NCI-H2171 (cell line): ENCODE results near the gene OPALIN.
A peak's percentile ranks its signal among the peaks of the same experiment; 100 is the strongest.

Source experiments
- DNase-seq: peaks from one replicate; lab custom pipeline; 2025; lab: John Stamatoyannopoulos, UW

Gene OPALIN

DNA sequence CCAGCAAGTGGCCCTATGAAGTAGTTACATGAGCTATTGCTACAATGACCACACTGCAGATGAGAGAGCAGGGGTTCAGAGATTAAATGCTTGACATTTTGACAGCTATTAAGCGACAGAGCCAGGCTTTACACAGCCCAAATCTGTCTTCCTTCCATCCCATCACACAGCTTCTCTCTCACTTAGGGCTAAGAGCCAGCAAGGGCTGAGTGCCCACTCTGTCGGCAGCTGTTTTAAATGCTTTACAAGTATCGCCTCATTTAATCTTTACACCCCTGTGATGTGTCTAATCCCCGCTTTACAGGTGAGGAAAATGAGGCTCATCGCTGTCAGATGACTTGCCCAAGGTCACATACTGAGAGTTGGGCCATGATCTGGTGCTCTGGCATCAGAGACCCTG, 15.2 kb upstream of the OPALIN start:
- DNase-seq = no peak

DNA sequence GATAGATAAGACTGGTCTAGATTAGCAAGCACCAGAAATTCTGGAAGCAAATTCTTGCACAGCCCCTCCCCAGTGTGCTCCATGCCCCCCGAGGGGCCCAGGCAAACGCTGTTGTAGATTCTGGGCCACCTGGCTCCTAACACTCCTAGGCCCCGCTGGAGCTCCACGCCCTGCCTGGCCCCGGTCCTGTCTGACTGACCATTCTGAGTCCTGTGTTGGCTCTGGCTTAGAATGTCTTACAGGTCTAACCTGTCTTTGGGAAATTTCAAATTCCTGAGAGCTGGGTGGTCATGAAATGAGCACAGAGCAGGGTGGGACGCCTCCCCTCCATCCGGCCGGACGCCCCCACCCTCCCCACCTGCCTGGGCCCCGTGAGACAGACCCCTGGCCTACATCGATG, 12.6 kb upstream of the OPALIN start:
- no peak for DNase-seq

DNA sequence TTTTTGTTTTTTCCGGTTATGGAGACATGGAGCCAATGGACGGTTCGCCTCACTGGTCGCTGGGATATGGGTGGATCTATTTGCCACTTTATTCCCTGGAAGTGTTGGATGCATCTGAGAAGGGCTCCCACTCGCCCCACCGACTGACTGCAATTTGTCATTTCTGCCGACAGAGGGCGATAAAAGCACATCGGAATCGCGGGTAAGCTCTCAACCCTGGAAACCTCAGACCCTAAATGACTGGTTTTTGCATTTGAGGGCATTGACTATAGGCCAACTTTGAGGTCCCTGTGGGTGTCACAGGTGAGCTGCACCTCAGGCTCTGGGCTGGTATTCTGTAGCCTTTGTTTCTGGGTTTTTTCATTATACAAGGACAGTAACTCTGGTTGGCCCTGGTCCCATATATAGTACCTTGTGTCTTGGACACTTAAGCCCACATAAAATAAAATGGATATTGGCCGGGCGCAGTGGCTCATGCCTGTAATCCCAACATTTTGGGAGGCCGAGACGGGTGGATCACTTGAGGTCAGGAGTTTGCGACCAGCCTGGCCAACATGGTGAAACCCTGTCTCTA, 11.9 kb upstream of the OPALIN start:
- DNase-seq = no peak

DNA sequence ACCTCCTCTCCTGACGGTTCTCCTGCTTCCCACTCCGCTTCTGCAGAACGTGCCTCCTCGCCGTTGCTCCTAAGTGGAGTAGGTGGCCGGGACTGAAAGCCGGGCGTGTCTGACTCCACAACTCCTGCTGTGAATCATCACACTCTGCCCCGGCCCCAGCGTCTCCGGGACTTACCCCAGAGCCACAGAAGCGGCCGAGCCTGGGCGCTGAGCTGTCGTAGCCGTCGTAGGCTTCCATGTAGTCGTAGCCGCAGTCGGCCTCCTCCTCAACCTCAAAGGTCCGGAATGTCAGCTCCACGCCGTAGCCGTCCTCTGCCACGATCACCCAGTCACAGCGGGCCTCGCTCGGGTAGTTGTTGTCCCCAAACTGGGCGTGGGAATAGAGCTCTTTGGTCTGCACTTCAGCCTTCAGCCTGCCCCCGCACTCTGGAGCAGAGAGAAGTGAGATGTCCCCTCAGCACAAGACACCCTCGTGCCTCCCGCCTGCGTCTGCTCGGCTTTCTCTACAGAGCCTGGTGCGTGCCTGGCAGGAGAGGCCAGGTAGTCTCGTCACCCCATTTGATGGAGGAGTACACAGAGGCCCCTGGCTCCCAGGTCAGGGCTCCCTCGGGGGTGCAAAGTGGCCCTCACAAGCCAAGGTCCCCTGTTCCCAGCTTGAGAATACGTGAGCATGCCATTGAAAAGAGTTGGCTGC, 11.2 kb upstream of the OPALIN start:
- no peak for DNase-seq

DNA sequence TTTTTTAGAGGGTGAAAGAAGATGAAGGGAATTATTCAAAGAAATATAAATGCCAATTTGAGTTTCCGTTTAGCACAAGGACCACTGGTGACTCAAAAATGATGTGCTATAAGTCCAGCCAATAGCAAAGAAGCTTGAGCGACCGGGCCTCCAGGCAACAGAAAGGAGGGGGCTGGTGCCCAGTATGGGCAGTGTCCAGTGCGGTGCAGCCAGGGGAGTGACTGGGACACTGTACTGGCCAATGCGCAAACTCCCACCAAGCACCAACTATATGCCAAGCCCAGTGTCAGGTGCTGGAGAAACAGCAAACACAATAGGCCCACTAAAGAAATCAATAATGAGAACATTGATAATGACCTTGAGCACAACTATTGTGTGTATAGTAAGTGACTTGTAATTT, 10.2 kb upstream of the OPALIN start:
- no peak for DNase-seq

DNA sequence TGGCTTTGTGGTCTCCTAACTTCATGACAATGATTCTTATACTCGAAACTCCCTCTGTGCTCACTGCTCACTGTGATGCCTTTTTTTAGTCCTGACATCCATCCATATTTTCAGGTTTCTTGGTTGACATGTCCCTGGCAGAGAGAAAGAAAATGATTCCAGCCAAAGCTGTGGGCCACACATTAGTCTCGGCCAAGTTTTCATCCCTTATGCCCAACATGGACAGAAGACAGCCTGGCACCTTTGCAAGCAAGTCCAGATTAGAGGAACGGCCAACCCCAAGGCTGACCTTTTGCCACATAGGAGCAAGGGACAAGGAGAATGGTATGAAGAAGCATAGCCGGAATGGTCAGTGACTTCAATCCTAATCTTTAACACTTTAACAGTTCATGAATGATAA, 8.7 kb upstream of the OPALIN start:
- no peak for DNase-seq

DNA sequence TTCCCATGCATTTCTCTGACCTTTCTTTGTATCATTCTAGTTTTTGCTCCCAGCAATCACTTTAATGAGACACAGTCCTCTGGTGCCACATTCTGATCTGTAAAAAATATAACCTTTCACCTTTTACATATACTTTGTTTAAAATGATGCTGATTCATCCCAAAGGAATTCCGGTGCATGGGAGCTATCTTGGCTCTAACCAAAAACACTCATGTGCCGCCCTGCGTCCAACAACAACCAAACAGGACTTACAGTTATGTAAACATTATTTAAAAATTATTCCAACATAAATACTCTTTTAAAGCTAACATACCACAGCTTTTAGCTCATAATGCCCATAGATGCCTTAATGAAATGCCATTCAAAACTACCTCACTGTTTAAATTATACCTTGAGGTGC, 7.7 kb upstream of the OPALIN start:
- no peak for DNase-seq

DNA sequence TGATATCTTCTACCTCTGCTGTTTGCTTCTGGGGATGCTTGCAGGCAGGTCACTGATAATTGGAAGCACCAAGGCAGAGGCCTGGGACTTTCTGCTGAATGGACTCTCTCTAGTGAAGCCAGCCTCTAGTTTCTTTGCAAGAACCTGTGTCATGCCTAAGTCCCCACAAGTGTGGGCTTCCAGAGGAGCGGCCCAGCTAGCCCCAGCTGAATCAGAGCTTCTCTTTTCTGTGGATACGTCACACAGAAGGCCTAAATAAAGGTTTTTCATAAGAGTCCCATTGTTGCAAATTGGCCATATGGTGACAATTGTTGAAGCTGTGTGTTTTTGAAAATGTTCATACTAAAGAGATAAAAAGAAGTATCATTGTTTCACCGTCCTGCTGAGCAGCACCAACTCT, 6.8 kb upstream of the OPALIN start:
- DNase-seq = no peak

DNA sequence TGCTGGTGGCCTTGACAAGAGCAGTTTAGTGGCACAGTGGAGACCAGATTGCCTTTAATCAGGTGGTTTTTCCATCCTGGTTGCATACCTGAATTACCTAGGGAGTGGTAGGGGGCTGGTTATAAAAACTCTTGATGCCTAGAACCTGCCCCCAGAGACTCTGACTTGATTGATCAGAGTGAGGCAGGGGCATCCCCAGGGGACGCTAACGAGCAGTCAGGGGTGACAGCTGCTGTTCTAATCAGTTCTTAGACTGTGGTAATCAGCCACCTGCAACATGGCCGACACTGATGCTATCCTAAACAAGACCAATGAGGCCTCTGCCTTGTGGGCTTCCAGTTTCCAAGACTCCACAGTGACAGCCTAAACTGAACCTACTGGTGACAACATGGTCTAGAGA, 2.0 kb upstream of the OPALIN start:
- DNase-seq = peak; percentile 34

DNA sequence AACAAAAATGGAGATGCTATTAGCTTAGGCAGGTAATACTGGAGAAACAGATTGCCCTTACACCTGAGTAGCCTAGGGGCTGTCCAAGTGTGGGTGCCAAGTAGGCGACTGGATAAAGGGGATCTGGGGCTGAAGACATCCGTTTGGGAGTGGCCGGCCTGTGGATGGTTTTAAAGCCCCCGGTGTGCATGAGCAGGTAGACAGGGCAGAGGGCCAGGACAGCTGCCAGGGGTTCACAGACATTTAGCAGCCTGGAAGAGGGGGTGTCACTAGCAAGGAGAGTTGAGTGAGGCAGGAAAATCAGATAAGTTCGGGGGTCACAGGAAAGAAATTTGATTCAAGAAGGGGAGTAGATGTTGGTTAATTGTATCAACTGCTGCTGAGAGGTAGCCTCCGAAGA, 1.5 kb upstream of the OPALIN start:
- DNase-seq = no peak

DNA sequence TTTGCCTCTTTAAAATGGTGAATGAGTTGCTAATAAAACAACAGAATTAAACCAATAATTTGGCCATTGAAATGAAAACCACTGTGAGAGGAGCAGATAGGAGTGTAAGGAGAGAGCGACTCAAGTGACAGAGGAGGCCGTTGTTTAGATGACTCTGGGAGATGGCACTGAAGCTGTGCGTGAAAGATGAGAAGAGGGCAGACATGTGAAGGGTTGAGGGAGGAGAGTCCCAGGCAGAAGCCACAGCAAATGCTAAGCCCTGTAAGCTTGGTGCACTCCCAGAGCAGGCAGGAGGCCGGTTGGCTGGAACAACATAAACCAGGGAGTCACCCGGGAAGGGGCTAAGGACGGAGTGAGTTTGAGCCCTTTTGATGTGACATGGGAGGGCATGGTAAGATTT, 814 bp upstream of the OPALIN start:
- DNase-seq = no peak

DNA sequence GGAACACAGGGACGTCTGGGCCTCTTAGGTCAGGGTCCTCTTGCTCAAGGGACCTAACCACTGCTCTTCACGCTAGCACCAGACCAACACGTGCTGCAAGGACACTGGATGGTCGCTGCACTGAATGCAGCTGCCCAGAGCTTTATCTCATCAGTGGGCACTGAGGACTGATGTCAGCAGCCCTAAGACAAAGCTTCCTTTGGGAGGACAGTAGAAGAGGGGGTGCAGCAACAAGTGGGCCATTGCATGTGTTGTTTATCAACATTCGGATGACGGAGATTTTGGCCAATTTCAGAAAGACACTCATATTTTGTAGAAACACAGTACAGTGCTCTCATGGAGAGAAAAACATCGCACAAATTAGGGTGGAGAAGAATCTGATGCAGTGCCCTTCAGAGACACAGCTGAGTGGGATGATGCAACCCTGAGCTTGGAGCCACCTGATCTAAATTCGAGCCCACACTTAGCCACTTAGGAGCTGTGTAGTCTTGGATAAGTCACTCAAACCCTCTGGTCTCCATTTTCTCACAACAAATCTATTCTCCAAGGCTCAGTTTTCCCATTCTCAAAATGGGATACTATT, 1.7 kb downstream of the OPALIN start:
- DNase-seq = no peak

DNA sequence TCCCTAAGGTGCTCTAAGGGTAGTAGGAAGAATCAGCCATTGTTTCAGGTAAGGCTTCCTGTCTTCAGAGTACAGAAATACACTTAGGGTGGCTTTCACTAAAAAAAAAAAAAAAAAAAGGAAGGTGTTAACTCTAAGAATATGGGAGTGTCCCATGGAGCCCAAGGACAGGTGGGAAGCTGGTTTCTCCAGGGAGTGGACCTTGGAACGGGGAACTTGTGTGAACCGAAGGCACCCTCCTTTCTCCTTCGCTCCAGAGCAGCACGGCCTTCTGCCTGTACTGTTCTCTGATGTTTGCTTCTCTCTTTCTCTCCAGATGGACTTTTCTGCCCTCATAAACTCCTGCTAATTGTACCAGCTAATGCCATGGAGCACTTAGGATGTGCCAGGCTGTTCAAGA, 6.2 kb downstream of the OPALIN start:
- no peak for DNase-seq

DNA sequence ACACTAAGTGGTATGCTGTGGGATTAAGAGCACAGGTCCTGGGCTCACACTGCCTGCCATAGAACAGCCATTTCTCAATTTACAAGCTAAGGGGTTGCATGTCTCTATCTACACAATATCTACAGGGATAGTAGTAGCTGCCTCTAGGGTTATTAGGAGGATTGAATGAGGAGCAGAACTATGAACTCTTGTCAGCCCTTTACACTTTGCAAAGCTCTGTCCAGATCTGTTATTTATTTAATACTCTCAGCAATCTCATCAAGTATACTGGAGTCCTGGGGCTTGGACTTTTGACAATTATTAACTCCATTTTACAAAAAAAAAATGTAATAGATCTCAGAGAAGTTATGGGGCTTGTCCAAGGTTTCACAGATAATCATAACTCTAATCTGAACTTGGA, 6.8 kb downstream of the OPALIN start:
- DNase-seq = no peak

DNA sequence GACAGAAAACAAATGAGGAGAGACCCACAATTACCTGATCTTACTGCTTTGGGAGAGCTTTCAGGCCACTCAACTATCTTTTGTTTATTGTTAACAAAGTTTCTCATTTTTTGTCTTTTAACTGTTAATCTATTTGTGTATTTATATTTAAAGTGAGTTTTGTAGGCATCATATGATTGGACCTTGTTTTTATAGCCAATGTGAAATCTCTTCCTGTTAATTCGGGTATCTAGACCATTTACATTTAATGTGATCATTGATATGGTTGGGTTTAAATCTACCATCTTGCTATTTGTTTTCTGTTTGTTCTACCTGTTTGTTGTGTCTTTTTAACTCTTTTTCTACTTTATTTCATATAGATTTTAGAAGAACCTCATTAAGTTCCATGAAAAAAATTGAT, 12.5 kb downstream of the OPALIN start:
- no peak for DNase-seq

DNA sequence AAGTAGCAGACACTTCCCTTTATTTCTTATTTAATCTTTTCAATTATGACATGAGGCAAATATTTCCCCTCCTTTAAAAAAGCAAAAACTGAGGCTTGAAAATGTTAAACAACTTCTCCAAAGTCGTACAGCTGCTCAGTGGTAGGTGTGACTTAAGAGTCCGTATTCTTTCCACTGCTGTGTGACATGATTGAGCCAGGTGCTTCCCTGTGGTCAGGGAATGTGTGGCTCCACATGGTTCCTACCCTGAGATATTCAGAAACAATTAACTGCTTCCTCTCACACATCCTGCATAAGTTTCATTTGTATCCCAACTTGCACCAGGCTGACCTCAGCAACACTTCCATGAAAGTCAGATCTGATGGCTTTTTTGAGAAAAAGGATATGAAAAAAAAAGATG, 13.6 kb downstream of the OPALIN start:
- no peak for DNase-seq

DNA sequence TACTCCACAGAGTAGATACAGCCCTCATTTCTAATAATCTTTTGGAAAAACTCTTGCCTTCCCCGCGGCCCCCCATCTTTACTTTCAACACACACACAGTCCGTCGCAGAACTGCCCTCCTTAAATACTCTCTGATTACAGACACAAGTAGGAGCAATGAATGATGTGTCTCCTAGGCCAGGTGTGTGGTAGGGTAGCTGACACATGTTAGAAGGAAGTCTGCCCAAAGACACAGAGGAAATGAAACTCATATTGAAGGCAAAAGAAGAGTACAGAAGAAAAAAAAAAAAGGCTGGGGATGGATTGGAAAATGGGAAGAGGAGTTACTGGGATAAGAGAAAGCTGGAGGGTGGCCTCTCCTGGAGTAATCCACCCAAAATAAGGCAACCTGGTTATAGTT, 14.6 kb downstream of the OPALIN start:
- DNase-seq = no peak

DNA sequence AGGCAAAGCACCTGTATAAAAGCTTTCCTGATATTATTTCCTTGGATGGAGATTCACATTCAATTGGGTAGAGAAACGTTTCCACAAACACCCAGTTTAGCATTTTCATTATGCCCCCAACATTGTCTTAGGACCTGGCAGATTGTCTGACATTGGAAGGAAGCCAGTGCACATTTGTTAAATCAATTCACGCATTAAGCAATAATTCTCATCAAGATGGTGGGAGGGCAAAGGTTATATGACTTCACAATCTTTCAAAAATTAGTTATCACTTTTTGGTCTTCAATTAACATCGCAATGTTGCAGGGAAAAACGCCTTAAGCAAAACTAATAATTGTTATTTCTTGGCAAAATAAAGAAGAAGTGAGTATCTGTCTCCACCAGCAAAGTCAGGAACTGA, 16.4 kb downstream of the OPALIN start:
- no peak for DNase-seq

DNA sequence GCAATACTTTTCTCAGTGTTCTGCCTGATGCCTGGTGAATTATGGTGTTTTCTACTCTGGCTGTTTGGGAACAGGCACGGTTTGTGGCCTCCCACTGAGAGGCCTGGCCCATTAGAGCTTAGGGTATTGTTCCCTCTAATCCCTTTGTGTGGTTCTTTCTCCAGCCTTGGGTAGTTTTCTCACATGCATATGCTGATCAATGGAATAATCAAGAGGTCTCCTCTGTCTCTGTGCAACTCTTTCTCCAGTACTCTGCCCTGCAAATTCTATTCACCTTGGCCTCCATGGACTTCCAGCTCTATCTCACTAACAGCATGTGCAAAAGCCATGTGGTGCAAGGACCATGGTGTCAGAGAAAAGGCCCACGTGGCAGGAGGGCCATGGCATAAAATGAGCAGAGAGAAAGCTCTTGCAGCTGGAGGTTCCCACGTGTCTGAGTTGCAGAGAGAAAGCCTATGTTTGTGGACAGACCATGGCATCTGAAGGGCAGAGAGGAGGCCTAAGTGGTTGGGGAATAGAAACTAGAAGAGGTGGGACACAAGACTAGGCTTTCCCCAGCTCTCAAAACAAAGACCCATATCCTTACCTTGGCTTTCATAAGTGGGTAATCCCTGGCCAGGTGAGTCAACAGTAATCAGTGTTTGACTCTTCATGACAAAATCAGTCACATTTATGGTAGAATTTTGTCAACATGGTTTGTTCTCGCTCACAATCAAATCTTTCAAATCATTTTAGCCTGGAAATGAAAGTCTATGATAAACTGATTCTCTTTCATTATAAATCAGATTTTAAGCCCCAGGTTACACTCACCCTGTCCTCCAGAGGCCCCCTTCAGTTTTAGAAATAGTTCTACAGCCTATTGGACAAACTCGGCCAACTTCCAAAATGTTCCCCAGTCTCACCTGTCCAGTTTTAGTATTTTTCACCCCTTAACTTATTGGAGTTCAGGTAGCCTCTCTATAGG, 17.3 kb downstream of the OPALIN start:
- DNase-seq = no peak

DNA sequence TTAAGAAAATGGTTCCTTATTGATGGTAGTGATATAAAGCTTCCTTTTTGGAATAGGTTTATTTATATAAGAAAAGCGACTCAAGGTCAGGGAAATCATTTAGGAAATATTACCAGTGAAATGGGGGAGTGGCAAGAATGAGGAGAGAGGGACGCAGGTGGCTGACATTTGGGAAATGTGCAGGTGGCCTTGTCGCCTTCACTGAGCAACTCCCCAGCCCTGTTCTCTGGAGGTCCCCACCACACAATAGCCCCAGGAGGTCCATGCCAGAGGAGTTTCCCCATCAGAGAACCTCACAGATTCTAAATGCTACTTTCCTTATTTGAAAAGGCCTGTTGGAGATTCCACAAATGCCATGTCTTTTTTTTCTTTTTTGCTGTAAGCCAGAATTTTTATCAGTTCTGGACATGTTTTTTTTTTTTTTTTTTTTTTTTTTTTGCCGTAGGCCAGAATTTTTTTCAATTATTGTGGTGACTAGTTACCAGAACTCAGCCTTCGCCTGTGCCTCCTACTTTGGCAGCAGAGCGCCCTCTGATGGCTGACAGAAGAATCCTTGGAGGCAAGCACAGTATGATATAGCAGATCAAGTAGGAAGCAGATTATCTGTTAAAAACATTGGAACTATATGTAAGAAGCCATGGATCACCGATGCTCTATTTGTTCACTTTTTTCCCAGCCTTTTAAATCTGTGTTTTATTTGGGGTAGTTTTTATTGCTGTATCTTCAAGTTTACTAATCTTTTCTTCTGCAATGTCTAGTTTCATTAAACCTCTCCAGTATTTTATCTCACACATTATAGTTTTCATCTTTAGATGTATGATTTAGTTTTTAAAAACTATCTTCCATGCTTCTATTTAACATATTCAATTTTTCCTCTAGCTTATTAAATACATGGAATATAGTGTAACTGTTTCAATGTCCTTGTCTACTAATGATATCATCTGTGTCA, 18.6 kb downstream of the OPALIN start:
- peak; percentile 34 for DNase-seq

DNA sequence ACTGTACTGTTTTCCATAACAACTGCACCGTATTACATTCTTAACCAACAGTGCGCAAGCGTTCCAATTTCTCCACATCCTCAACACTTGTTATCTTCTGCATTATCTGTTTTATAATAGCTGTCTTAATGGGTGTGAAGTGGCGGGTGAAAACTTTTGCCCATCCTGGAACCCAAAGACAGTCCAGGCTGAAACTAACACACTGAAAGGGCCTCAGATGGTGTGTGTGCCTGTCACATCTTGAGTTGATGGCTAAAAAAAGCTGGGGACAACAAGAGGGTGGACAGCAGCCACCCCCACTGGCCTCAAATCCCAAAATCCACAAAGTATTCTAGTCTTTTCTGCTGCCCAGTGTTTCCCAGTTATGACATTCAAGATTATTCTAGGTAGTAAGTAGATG, 19.4 kb downstream of the OPALIN start:
- no peak for DNase-seq
